Suprapubic skin (tissue), 4 donors: ENCODE measurements around the gene IL17B. TPM values are rescaled to one million over a fixed set of nuclear protein-coding genes. Genes with fewer than 3 reads are reported as not detected.
"Not testable (repeated sequence)": the region's sequence is repeated elsewhere in the genome, so short reads cannot be mapped to it uniquely, and the experiment has no call there.

ENCODE experiments used
- DNase-seq, 2 donors: peaks; one replicate each; pipeline ENCODE4 v3.0.0-alpha.2; 2019; ENCODE audit warnings: low spot score in 2 of 2
- H3K27ac ChIP-seq: fragments of 200-600 bp; sonication (generic); one replicate; pipeline ENCODE4 v1.5.1; 2019
- H3K27me3 ChIP-seq: fragments of 200-600 bp; sonication (generic); one replicate; pipeline ENCODE4 v1.5.1; 2019
- H3K36me3 ChIP-seq: fragments of 200-600 bp; sonication (generic); one replicate; pipeline ENCODE4 v1.5.1; 2019
- H3K4me1 ChIP-seq: fragments of 200-600 bp; sonication (generic); one replicate; pipeline ENCODE4 v1.5.1; 2019
- H3K4me3 ChIP-seq: fragments of 200-600 bp; sonication (generic); one replicate; pipeline ENCODE4 v1.5.1; 2019; ENCODE audit warnings: mild to moderate bottlenecking
- H3K9me3 ChIP-seq: fragments of 200-600 bp; sonication (generic); one replicate; pipeline ENCODE4 v1.5.1; 2019
- CTCF ChIP-seq, 2 donors: fragments of 200-600 bp in 1 of 2; fragments of 450-650 bp in 1 of 2; sonication (generic) in 1 of 2; IDR thresholded peaks; one replicate each; pipeline ENCODE4 v1.5.1; 2016 to 2019; ENCODE audit warnings: antibody characterized with exemption in 2 of 2, mild to moderate bottlenecking in 1 of 2, moderate library complexity in 1 of 2
- EP300 ChIP-seq: sonication (generic); formaldehyde crosslinking; IDR thresholded peaks from one replicate; pipeline ENCODE4 v1.6.1; 2017; ENCODE audit warnings: antibody characterized with exemption
- POLR2A ChIP-seq, 2 donors: fragments of 450-650 bp; IDR thresholded peaks; one replicate each; pipeline ENCODE4 v1.6.1; 2017; ENCODE audit warnings: antibody characterized with exemption in 2 of 2, mild to moderate bottlenecking in 2 of 2, moderate library complexity in 2 of 2
- POLR2AphosphoS5 ChIP-seq, 3 donors: sonication (generic); formaldehyde crosslinking; IDR thresholded peaks; one replicate each; pipeline ENCODE4 v1.6.1; 2017; ENCODE audit warnings: antibody characterized with exemption in 3 of 3
- WGBS: methylation state at CpG from one replicate; pipeline ENCODE4 v1.1.5; 2018; 5-methylcytosine and 5-hydroxymethylcytosine counted together
- total RNA-seq, 4 donors: library from RNA; depleted of rRNA; stranded (reverse); fragments of >200 nt; gene quantifications; one replicate each; pipeline ENCODE4 v1.1.0, GENCODE V29; 2016

The IL17B gene
- total RNA-seq, 4 donors from 2014 or later, result not detected

- WGBS, result 93% methylated on average over 3 of the region's 3 CpGs
- Histone ChIP-seq H3K27ac (no peak overlapping the region), H3K27me3 (no peaks in the 10 kb centered on the region), H3K9me3 (no peaks in the 10 kb centered on the region), H3K4me3 (no peak overlapping the region), H3K36me3 (no peaks in the 10 kb centered on the region), H3K4me1 (peaks cover 5% of the 10 kb centered on the region)
- TF ChIP-seq EP300, result no peak
- no peak for TF ChIP-seq POLR2A (IDR thresholded peaks at IDR 0.05)
- DNase-seq, result no peak
Observed at GRCh38 chr5:149402291-149402690, 23.2 kb upstream of the IL17B start.

DNA sequence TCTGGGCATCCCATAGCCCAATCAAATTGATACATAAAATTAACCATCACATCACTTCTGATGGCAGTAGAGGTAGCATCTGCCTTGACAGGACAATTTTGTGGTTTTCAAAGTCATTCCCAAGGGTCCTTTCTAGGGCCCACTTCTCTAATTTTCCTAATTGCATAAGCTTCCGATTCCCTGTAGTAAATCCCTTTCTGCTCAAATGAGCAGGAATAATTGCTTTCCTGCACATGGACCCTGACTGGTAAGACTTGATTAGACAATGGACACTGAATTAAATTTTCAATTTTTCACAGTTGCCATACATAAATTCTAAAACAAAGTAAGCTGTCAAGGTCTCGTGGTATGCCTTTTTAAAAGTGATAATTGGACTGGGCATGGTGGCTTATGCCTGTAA, 22.0 kb upstream of the IL17B start:
- H3K4me1 ChIP-seq, result no peaks in the 10 kb centered on the region
- H3K27me3 ChIP-seq, result no peaks in the 10 kb centered on the region
- WGBS, result 93% methylated on average over 2 of the region's 2 CpGs
- no peak overlapping the region for H3K27ac ChIP-seq
- no peaks in the 10 kb centered on the region for H3K9me3 ChIP-seq
- TF ChIP-seq POLR2AphosphoS5 (IDR thresholded peaks at IDR 0.05) (no peak), CTCF (IDR thresholded peaks at IDR 0.05) (no peak)
- DNase-seq, result no peak
- H3K36me3 ChIP-seq, result no peaks in the 10 kb centered on the region
- no peak overlapping the region for H3K4me3 ChIP-seq

- WGBS, result 54% methylated on average over 6 of the region's 6 CpGs
- Histone ChIP-seq H3K36me3 (no peaks in the 10 kb centered on the region), H3K27me3 (no peaks in the 10 kb centered on the region), H3K4me1 (no peaks in the 10 kb centered on the region), H3K4me3 (no peak overlapping the region), H3K27ac (no peak overlapping the region), H3K9me3 (no peaks in the 10 kb centered on the region)
- no peak for TF ChIP-seq EP300
- TF ChIP-seq CTCF (IDR thresholded peaks at IDR 0.05), result no peak
- TF ChIP-seq POLR2AphosphoS5 (IDR thresholded peaks at IDR 0.05), result no peak
- TF ChIP-seq POLR2A (IDR thresholded peaks at IDR 0.05), result no peak
- DNase-seq, result no peak
Observed at GRCh38 chr5:149400304-149400703, 21.2 kb upstream of the IL17B start.

DNA sequence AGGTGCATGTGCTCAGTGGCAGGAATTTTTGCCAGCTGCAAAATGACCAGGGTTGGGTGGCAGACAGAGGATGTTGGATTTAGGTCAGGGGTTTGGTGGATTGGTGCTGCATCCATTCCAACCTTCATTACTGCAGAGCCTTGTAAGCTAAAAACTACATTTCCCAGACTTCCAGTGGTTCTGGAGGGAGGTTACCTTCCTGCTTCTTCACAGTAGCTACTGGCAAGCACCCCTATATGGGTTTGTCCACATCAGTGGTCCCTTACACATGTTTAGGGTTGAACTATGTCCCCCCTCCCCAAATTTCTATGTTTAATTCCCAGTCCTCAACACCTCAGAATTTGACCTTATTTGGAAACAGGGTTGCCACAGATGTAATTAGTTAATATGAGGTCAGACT, 20.7 kb upstream of the IL17B start:
- DNase-seq, result no peak
- no peak overlapping the region for H3K27ac ChIP-seq
- H3K36me3 ChIP-seq, result no peaks in the 10 kb centered on the region
- no peak overlapping the region for H3K4me3 ChIP-seq
- H3K27me3 ChIP-seq, result no peaks in the 10 kb centered on the region
- no peaks in the 10 kb centered on the region for H3K4me1 ChIP-seq
- H3K9me3 ChIP-seq, result no peaks in the 10 kb centered on the region
- TF ChIP-seq POLR2AphosphoS5 (IDR thresholded peaks at IDR 0.05), result no peak
- TF ChIP-seq POLR2A (IDR thresholded peaks at IDR 0.05), result no peak
- TF ChIP-seq EP300, result no peak
- TF ChIP-seq CTCF (IDR thresholded peaks at IDR 0.05), result no peak

- not testable (repeated sequence) for H3K27ac ChIP-seq, H3K27me3 ChIP-seq, H3K4me3 ChIP-seq, H3K4me1 ChIP-seq, DNase-seq, H3K9me3 ChIP-seq, H3K36me3 ChIP-seq
- WGBS, result 89% methylated on average over 7 of the region's 7 CpGs
Observed at GRCh38 chr5:149398747-149399266, 19.7 kb upstream of the IL17B start.

DNA sequence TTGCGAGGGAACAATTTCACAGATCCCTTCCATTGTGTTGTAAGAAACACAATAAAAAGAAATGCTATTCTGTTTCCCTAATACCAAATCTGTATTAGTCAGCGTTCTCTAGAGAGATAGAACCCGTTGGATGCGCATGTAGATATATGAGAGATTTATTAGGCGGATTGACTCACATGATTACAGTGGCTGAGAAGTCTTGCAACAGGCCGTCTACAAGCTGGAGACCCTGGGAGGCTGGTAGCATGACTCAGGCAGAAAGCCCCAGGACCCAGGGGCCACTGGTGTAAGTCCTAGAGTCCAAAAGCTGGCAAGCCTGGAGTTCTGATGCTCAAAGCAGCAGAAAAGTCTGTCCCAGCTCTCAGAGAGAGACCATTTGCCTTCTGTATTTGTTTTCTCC, 18.4 kb upstream of the IL17B start:
- Histone ChIP-seq H3K27ac (no peak overlapping the region), H3K4me1 (no peaks in the 10 kb centered on the region), H3K36me3 (no peaks in the 10 kb centered on the region), H3K9me3 (no peaks in the 10 kb centered on the region), H3K4me3 (no peak overlapping the region), H3K27me3 (no peaks in the 10 kb centered on the region)
- 83% methylated on average over 6 of the region's 6 CpGs for WGBS
- TF ChIP-seq EP300 (no peak), POLR2AphosphoS5 (IDR thresholded peaks at IDR 0.05) (no peak), POLR2A (IDR thresholded peaks at IDR 0.05) (no peak), CTCF (IDR thresholded peaks at IDR 0.05) (no peak)
- no peak for DNase-seq

- not testable (repeated sequence) for DNase-seq, H3K27ac ChIP-seq, H3K27me3 ChIP-seq, H3K4me1 ChIP-seq, H3K4me3 ChIP-seq, H3K9me3 ChIP-seq, H3K36me3 ChIP-seq
Observed at GRCh38 chr5:149394996-149395395, 15.9 kb upstream of the IL17B start.
